CD4-positive, alpha-beta T cell (primary cell): ENCODE measurements around the gene SHOC2. TPM values are rescaled to one million over a fixed set of nuclear protein-coding genes. Genes with fewer than 3 reads are reported as not detected.
A peak's percentile ranks its signal among the peaks of the same experiment; 100 is the strongest.

Source experiments
- ATAC-seq: fragments of 200-7000 bp; cut with Tn5 transposase; one replicate; pipeline ENCODE4 v1.10.0; 2022; ENCODE audit warnings: mild to moderate bottlenecking; ENCODE audit not compliant: poor library complexity
- CTCF ChIA-PET: fragments of 350-600 bp; sonication (Branson Sonifier 250); formaldehyde crosslinking; loops from one replicate; lab custom pipeline; 2021; ENCODE audit warnings: antibody characterized with exemption, inconsistent platforms; lab: Charles Lee
- POLR2A ChIA-PET: fragments of 350-600 bp; sonication (Branson Sonifier 250); formaldehyde crosslinking; loops from one replicate; lab custom pipeline; 2021; ENCODE audit warnings: antibody characterized with exemption, inconsistent platforms; lab: Charles Lee
- DNase-seq, 14 experiments: peaks; one replicate each; pipeline ENCODE4 v3.0.0-alpha.2; 2013 to 2020; ENCODE audit warnings: mixed read lengths in 2 of 14
- H3K27ac ChIP-seq, 2 donors: one replicate each; pipeline versions ENCODE4 v1.5.1 to v1.7.0; 2013; ENCODE audit warnings: low read length in 2 of 2, low read depth in 1 of 2, mild to moderate bottlenecking in 1 of 2
- H3K27me3 ChIP-seq, 2 experiments: 1 replicate in 1 of 2; 2 replicates in 1 of 2; pipeline versions ENCODE4 v1.6.1 to v1.7.0; 2013; ENCODE audit warnings: low read length in 2 of 2, control low read depth in 1 of 2, mild to moderate bottlenecking in 1 of 2, moderate library complexity in 1 of 2; ENCODE audit not compliant: insufficient read depth in 2 of 2, control insufficient read depth in 1 of 2
- H3K36me3 ChIP-seq: one replicate; pipeline ENCODE4 v1.6.1; 2013; ENCODE audit warnings: low read length, control low read depth; ENCODE audit not compliant: insufficient read depth
- H3K4me1 ChIP-seq: one replicate; pipeline ENCODE4 v1.6.1; 2013; ENCODE audit warnings: low read length, control low read depth; ENCODE audit not compliant: insufficient read depth
- H3K4me3 ChIP-seq: one replicate; pipeline ENCODE4 v1.5.1; 2013; ENCODE audit warnings: mild to moderate bottlenecking, low read length, moderate library complexity
- H3K9me3 ChIP-seq, 2 experiments: 1 replicate in 1 of 2; 2 replicates in 1 of 2; pipeline versions ENCODE4 v1.6.1 to v1.7.0; 2013; ENCODE audit warnings: low read length in 2 of 2, mild to moderate bottlenecking in 2 of 2, control low read depth in 1 of 2, moderate library complexity in 1 of 2; ENCODE audit not compliant: control insufficient read depth in 1 of 2, insufficient read depth in 1 of 2
- H3K27ac Mint-ChIP-seq: one replicate; pipeline ENCODE4 v1.8.0; 2020; ENCODE audit warnings: mixed read lengths
- H3K27me3 Mint-ChIP-seq: one replicate; pipeline ENCODE4 v1.8.0; 2021; ENCODE audit warnings: mixed read lengths
- H3K36me3 Mint-ChIP-seq: one replicate; pipeline ENCODE4 v1.8.0; 2021; ENCODE audit warnings: low read depth, mixed read lengths
- H3K4me1 Mint-ChIP-seq: one replicate; pipeline ENCODE4 v1.8.0; 2021; ENCODE audit warnings: low read depth, mixed read lengths
- H3K4me3 Mint-ChIP-seq: one replicate; pipeline ENCODE4 v1.8.0; 2020; ENCODE audit warnings: mild to moderate bottlenecking, mixed read lengths
- H3K9me3 Mint-ChIP-seq: one replicate; pipeline ENCODE4 v1.8.0; 2020; ENCODE audit warnings: mixed read lengths
- CTCF ChIP-seq: fragments of 200-600 bp; IDR thresholded peaks from one replicate; pipeline ENCODE4 v1.8.0; 2022; ENCODE audit warnings: antibody characterized with exemption, mild to moderate bottlenecking
- intact Hi-C, 2 experiments: fragments of 100-400 bp; cut with DNase I in 1 of 2; cut with micrococcal nuclease in 1 of 2; formaldehyde crosslinking; loops; one replicate each; pipeline versions ENCODE4 v1.15.1 to v1.9.0; 2023 to 2025; cut with DNase I, micrococcal nuclease
- total RNA-seq, 174 experiments: library from RNA in 2 of 174; stranded (reverse) in 2 of 174; gene quantifications; one replicate each; pipeline ENCODE4 v1.2.3 and lab custom pipeline; 2021 to 2026

Gene SHOC2
- total RNA-seq, 2 experiments from 2014 or later, result 65.9 to 66.9 TPM

- intact Hi-C loops, result loop anchor here in 1 of 2 experiments (10.0 kb wide), 1 partner anchor 263 kb away; no protein-coding TSS in a partner anchor
- H3K27me3 ChIP-seq, result no peaks in the 10 kb centered on the region
- H3K9me3 Mint-ChIP-seq, result no peaks in the 10 kb centered on the region
- H3K9me3 ChIP-seq, result no peaks in the 10 kb centered on the region
- CTCF ChIA-PET, result no interaction called here
- TF ChIP-seq CTCF, result no peak
- peaks cover 81% of the 10 kb centered on the region for H3K36me3 Mint-ChIP-seq
- H3K36me3 ChIP-seq, result peaks cover 54% of the 10 kb centered on the region
- no peak overlapping the region for H3K4me3 ChIP-seq
- POLR2A ChIA-PET, result no interaction called here
- no peak overlapping the region for H3K4me3 Mint-ChIP-seq
- H3K4me1 Mint-ChIP-seq, result no peaks in the 10 kb centered on the region
- H3K4me1 ChIP-seq, result no peaks in the 10 kb centered on the region
- no peak for ATAC-seq
- DNase-seq, result no peak
- H3K27me3 Mint-ChIP-seq, result no peaks in the 10 kb centered on the region
- H3K27ac ChIP-seq, result no peak overlapping the region
- H3K27ac Mint-ChIP-seq, result no peak overlapping the region
These were observed 88.1 kb downstream of the SHOC2 start for GRCh38 chr10:111007486-111007885.

- TF ChIP-seq CTCF, result no peak
These were observed 95.8 kb downstream of the SHOC2 start for GRCh38 chr10:111015181-111015580.

GRCh38 chr10:111017098-111017497, 97.7 kb downstream of the SHOC2 start:
- Mint-ChIP-seq H3K36me3 (peaks cover 89% of the 10 kb centered on the region), H3K9me3 (peaks cover 4% of the 10 kb centered on the region), H3K4me3 (no peak overlapping the region), H3K27ac (no peak overlapping the region), H3K4me1 (peaks cover 16% of the 10 kb centered on the region), H3K27me3 (no peaks in the 10 kb centered on the region)
- ChIA-PET CTCF (interaction anchor here (1.4 kb wide), 1 partner anchor 11 kb away, joined by 3 read pairs; no protein-coding TSS in a partner anchor), POLR2A (no interaction called here)
- Histone ChIP-seq H3K9me3 (no peaks in the 10 kb centered on the region), H3K27ac (no peak overlapping the region), H3K4me3 (no peak overlapping the region), H3K4me1 (no peaks in the 10 kb centered on the region), H3K27me3 (no peaks in the 10 kb centered on the region), H3K36me3 (peaks cover 29% of the 10 kb centered on the region)
- TF ChIP-seq CTCF, result no peak
- DNase-seq, result peak in 1 of 14 experiments; percentile 8
- no peak for ATAC-seq
- intact Hi-C loops, result loop anchor here in 1 of 2 experiments (10.0 kb wide), 1 partner anchor 402 kb away; no protein-coding TSS in a partner anchor

More at GRCh38 chr10:111015181-111015580, 95.8 kb downstream of the SHOC2 start:
- no peak overlapping the region for H3K27ac Mint-ChIP-seq
- intact Hi-C loops, result loop anchor here in 1 of 2 experiments (10.0 kb wide), 1 partner anchor 400 kb away; no protein-coding TSS in a partner anchor
- H3K27me3 ChIP-seq, result no peaks in the 10 kb centered on the region
- peaks cover 89% of the 10 kb centered on the region for H3K36me3 Mint-ChIP-seq
- ChIA-PET POLR2A (no interaction called here), CTCF (no interaction called here)
- H3K4me1 ChIP-seq, result no peaks in the 10 kb centered on the region
- peaks cover 16% of the 10 kb centered on the region for H3K4me1 Mint-ChIP-seq
- H3K36me3 ChIP-seq, result peaks cover 34% of the 10 kb centered on the region
- H3K4me3 Mint-ChIP-seq, result no peak overlapping the region
- H3K27ac ChIP-seq, result no peak overlapping the region
- DNase-seq (no peak), ATAC-seq (no peak)
- no peaks in the 10 kb centered on the region for H3K9me3 ChIP-seq
- no peaks in the 10 kb centered on the region for H3K27me3 Mint-ChIP-seq
- no peak overlapping the region for H3K4me3 ChIP-seq
- no peaks in the 10 kb centered on the region for H3K9me3 Mint-ChIP-seq
